Glomerular endothelial cell (primary cell): ENCODE results near the gene TPI1. TPM values are rescaled to one million over a fixed set of nuclear protein-coding genes. Genes with fewer than 3 reads are reported as not detected.

Experiments used
- DNase-seq: peaks from one replicate; pipeline ENCODE4 v3.0.0-alpha.2; 2011; ENCODE audit warnings: low read depth, low spot score; ENCODE audit errors: extremely low read depth
- total RNA-seq: library from RNA; depleted of rRNA; stranded (reverse); fragments of >200 nt; gene quantifications from 2 replicates; pipeline ENCODE4 v1.2.3, GENCODE V29; 2015

TPI1 gene
- 542 and 832 TPM in 2 replicates for total RNA-seq

- no peak for DNase-seq
Measured at GRCh38 chr12:6867413-6868210, at the start of gene TPI1. Gene TPI1 (plus strand): TSS chr12:6867531. CDS start chr12:6867567, 36 bp downstream.

GRCh38 chr12:6817662-6818157 lies 49.6 kb upstream of the TPI1 start:
- DNase-seq, result no peak

GRCh38 chr12:6818222-6818621 lies 49.1 kb upstream of the TPI1 start:
- DNase-seq, result no peak

GRCh38 chr12:6818645-6819044 lies 48.7 kb upstream of the TPI1 start:
- no peak for DNase-seq

GRCh38 chr12:6819106-6820030 lies 48.0 kb upstream of the TPI1 start:
- DNase-seq, result no peak

GRCh38 chr12:6820166-6820565 lies 47.2 kb upstream of the TPI1 start:
- DNase-seq, result no peak

GRCh38 chr12:6821591-6822425 lies 45.5 kb upstream of the TPI1 start, which contains the start of gene GPR162:
Gene GPR162 (plus strand): TSS chr12:6821821. CDS start chr12:6823899, 2,078 bp downstream.
- no peak for DNase-seq

GRCh38 chr12:6822426-6823135 lies 44.8 kb upstream of the TPI1 start:
- DNase-seq, result no peak

- DNase-seq, result no peak
Measured at GRCh38 chr12:6823182-6824084, 43.9 kb upstream of the TPI1 start.

- DNase-seq, result no peak
Measured at GRCh38 chr12:6824085-6824775, 43.1 kb upstream of the TPI1 start.

GRCh38 chr12:6824901-6825381 lies 42.4 kb upstream of the TPI1 start:
- DNase-seq, result no peak

GRCh38 chr12:6825398-6826124 lies 41.8 kb upstream of the TPI1 start:
- peak; percentile 50 for DNase-seq

GRCh38 chr12:6826125-6826733 lies 41.1 kb upstream of the TPI1 start:
- no peak for DNase-seq

GRCh38 chr12:6826734-6827436 lies 40.4 kb upstream of the TPI1 start:
- no peak for DNase-seq

GRCh38 chr12:6827437-6827911 lies 39.9 kb upstream of the TPI1 start:
- DNase-seq, result no peak
